Heart left ventricle (tissue), 13 donors: ENCODE measurements around the gene B4GALNT3.

Experiments
- CTCF ChIP-seq, 12 donors: fragments of 200-600 bp; sonication (generic) in 4 of 12; IDR thresholded peaks; one replicate each; pipeline versions ENCODE4 v1.5.0 to v1.8.0; 2018 to 2022; ENCODE audit warnings: antibody characterized with exemption in 12 of 12, mild to moderate bottlenecking in 5 of 12
- POLR2A ChIP-seq, 2 donors: fragments of 450-650 bp; IDR thresholded peaks; one replicate each; pipeline ENCODE4 v1.6.1; 2017; ENCODE audit warnings: antibody characterized with exemption in 2 of 2, mild to moderate bottlenecking in 2 of 2, moderate library complexity in 2 of 2
- donor health status: ischemic (EF 13 %, LVEDD 7.1; RV severe dilation, severe dysfunction).
- donor health status: DM: no; HTN: yes; CAD: no.
- donor health status: DM: no; HTN: no; CAD: no.
- donor health status: ischemic (EF 25% LVEDD 6.9; RV normal size, moderate dysfunction).
- donor health status: ischemic (EF 25% LVEDD 5.7; RV mildly dilated, moderate dysfunction).
- donor health status: ischemic (EF 35%, LVEDD 5.7; RV mildly dilated, moderate dysfunction).
- donor health status: nonischemic (EF 11% LVEDD 7.7; RV severe dilation, severe dysfunction).
- donor health status: DM: yes; HTN: yes; CAD: no.
- donor health status: PGD.
- donor health status: ischemic (EF 29% LVEDD 5.4; RV normal size, mild dysfunction).
- donor health status: nonischemic (EF 23%, LVEDD 6.1; RV moderate dilation, normal function).

GRCh38 chr12:459050-459429 is 699 bp upstream of the B4GALNT3 start:
- no peak for TF ChIP-seq CTCF (IDR thresholded peaks at IDR 0.05)
- no peak for TF ChIP-seq POLR2A (IDR thresholded peaks at IDR 0.05)
